Stomach (tissue), 4 donors: Measurements from ENCODE around the gene NXN.

Source experiments
- CTCF ChIP-seq, 7 experiments: fragments of 450-650 bp in 4 of 7; fragments of 200-600 bp in 3 of 7; sonication (generic) in 3 of 7; IDR thresholded peaks; one replicate each; pipeline ENCODE4 v1.5.1; 2016 to 2019; ENCODE audit warnings: antibody characterized with exemption in 7 of 7, control low read depth in 2 of 7, mild to moderate bottlenecking in 1 of 7
- EP300 ChIP-seq: sonication (generic); formaldehyde crosslinking; IDR thresholded peaks from one replicate; pipeline ENCODE4 v1.6.1; 2017; ENCODE audit warnings: antibody characterized with exemption
- POLR2A ChIP-seq, 4 donors: fragments of 450-650 bp; IDR thresholded peaks; one replicate each; pipeline ENCODE4 v1.6.1; 2016; ENCODE audit warnings: antibody characterized with exemption in 4 of 4, control low read depth in 2 of 4, mild to moderate bottlenecking in 1 of 4, moderate library complexity in 1 of 4
- POLR2AphosphoS5 ChIP-seq, 3 donors: sonication (generic); formaldehyde crosslinking; IDR thresholded peaks; one replicate each; pipeline ENCODE4 v1.6.1; 2016; ENCODE audit warnings: antibody characterized with exemption in 3 of 3

GRCh38 chr17:881778-882177 lies 97.8 kb downstream of the NXN start:
- no peak for TF ChIP-seq POLR2AphosphoS5 (IDR thresholded peaks at IDR 0.05)
- no peak for TF ChIP-seq POLR2A (IDR thresholded peaks at IDR 0.05)
- TF ChIP-seq CTCF (IDR thresholded peaks at IDR 0.05) = no peak
- no peak for TF ChIP-seq EP300
